Measurements from ENCODE around the gene TIPRL. TPM values are rescaled to one million over a fixed set of nuclear protein-coding genes. Genes with fewer than 3 reads are reported as not detected.

The TIPRL gene
- polyA plus RNA-seq, 2 of the 4 experiments (the other 2 are of a cell fraction): 31.6 to 70.7 TPM

DNA sequence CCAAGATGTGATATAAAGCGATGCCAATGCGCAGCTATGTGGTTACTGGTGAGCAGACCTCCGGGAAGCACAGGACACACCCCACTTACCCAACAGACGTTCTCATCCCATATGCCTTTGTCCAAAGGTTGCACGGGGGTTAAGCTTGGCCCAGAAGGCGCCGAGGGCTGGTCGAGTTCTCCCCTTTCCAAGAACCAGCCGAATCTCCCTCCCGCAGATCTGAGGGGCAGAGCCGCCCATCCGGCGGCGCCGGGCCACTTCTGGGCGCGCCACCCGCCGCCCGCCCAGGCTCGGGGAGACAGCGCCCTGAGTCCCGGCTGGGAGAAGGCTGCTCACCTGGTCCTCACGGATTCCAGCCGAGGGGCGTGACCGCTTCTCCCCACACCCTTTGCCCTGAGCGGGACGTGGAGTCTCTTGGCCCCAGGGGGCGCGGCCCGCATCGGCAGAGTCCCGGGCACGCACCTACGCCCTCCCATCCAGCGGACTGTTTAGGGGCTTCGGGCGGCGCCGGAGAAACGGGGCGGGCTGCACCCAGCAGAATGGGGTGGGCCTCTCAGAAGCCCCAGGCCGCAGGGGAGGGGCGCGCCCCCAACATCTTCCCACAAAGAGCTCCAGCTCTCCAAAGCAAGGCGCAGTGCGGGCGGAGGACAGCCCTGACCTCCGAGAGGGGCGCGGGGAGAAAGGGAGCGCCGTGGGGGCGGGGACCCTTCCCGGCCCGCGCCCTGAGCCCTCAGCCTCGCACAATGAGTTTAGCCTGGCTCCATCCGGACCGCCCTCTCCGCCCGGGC, 42.6 kb upstream of the TIPRL start:
- ATAC-seq (peak; percentile 70 to 77), DNase-seq (ENCODE audit: low read depth in 1 of 2, low spot score in 1 of 2) (peak in 1 of 2 experiments; percentile 19), FAIRE-seq (no peak)
- Histone ChIP-seq H3K9me3 (no peaks in the 10 kb centered on the region), H3K4me3 (peak overlapping the region; percentile 82), H3K4me1 (peaks cover 16% of the 10 kb centered on the region), H3K4me2 (peak overlapping the region; percentile 83), H3K27ac (peak overlapping the region; percentile 82 to 92)
- 11% methylated on average over 16 of the region's 63 CpGs for WGBS (ENCODE audit: missing lambda C conversion rate)
- TF ChIP-seq RNF2 (IDR thresholded peaks at IDR 0.05; ENCODE audit: borderline replicate concordance, low read depth) (peak; percentile 22; the same call in 1 of the 2 replicates), NR3C1 (IDR thresholded peaks at IDR 0.05) (no peak), GATA3 (IDR thresholded peaks at IDR 0.05; ENCODE audit: borderline replicate concordance) (no peak), POLR2A (IDR thresholded peaks at IDR 0.05; ENCODE audit: low read length) (no peak), PHF8 (IDR thresholded peaks at IDR 0.05; ENCODE audit: borderline replicate concordance, low read depth) (0 out of 2 replicates have a peak, but pooled peaks have one; percentile 33)
- POLR2A ChIA-PET: interaction anchor here (0.6 kb wide), 1 partner anchor 89 kb away, joined by 3 read pairs; the partner anchor contains the start of gene SFT2D2
- CTCF ChIA-PET: interaction anchor here (1.1 to 1.8 kb wide), 4 partner anchors 10 to 51 kb away, joined by 3 to 8 read pairs (median 4); no protein-coding TSS in a partner anchor

DNA sequence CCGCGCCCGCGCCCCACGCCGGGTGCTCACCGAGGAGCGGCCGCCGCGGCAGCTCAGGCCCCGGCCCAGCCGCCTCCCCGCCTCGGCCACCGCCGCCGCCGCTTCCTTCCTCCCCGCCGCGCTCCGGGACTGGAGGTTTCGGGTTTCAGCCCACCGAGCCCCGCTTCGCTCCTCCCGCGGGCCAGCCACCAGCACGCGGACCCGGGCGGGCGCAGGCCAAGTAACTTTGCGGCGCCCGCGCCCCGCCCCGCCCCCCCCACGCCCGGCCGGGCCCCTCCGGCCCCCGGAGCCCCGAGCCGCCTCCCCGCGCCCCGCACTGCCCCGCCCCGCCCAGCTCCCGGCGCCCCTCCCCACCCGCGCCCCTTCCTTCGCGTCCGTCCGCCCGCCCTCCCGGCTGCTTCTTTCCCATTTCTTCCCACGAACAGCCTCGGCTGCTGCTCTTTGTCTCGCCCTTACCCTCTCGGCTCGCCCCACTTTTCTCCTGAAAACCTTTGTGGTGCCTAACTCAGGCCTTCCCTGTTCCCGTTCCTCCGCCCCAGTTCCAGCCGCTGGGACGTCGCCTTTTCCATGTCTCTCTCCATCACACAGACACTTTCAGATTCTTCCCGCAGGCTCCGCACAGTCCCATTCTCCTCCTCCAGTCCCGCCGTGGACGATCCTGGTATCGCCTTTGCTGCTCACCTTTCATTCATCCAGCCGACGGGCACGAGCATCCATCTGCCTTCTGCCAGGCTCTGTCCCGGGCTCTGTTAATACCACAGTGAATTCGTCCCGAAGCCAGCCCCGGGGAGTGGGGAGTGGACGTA, 41.9 kb upstream of the TIPRL start, which contains the start of gene GPR161:
GPR161 (minus strand) TSS at position 222 of the 806 bp plus-strand sequence. CDS start 32,080 bp downstream, outside the sequence.
- peak; percentile 54 for TF ChIP-seq MAX (IDR thresholded peaks at IDR 0.05)
- no peak for TF ChIP-seq PHF8 (IDR thresholded peaks at IDR 0.05; ENCODE audit: borderline replicate concordance, low read depth)
- peak in 1 of 2 experiments; percentile 29; a peak in 1 of 5 replicates for TF ChIP-seq JUN (IDR thresholded peaks at IDR 0.05)
- H3K4me1 ChIP-seq: peaks cover 16% of the 10 kb centered on the region
- peak within 1 kb of the TSS; percentile 83 for H3K4me2 ChIP-seq
- no peaks in the 10 kb centered on the region for H3K9me3 ChIP-seq
- FAIRE-seq (no peak), DNase-seq (ENCODE audit: low read depth in 1 of 2, low spot score in 1 of 2) (peak; percentile 51 to 56), ATAC-seq (peak; percentile 77 to 78)
- peak within 1 kb of the TSS; percentile 82 to 92 for H3K27ac ChIP-seq
- POLR2A ChIA-PET: interaction anchor here (0.6 kb wide), 1 partner anchor 88 kb away, joined by 3 read pairs; the partner anchor contains the start of gene SFT2D2
- CTCF ChIA-PET: no interaction called here
- peak within 1 kb of the TSS; percentile 82 for H3K4me3 ChIP-seq
- WGBS (ENCODE audit: missing lambda C conversion rate): 2% methylated on average over 26 of the region's 86 CpGs

- Histone ChIP-seq H3K4me1 (peaks cover 16% of the 10 kb centered on the region), H3K4me3 (peak overlapping the region; percentile 82), H3K9me3 (no peaks in the 10 kb centered on the region), H3K4me2 (peak overlapping the region; percentile 83), H3K27ac (peak overlapping the region; percentile 82 to 92)
- ATAC-seq (no peak), FAIRE-seq (no peak), DNase-seq (ENCODE audit: low read depth in 1 of 2, low spot score in 1 of 2) (no peak)
- CTCF ChIA-PET: no interaction called here
- 6% methylated on average over 6 of the region's 6 CpGs for WGBS (ENCODE audit: missing lambda C conversion rate)
- POLR2A ChIA-PET: no interaction called here
- TF ChIP-seq CHD4 (IDR thresholded peaks at IDR 0.05; ENCODE audit: borderline replicate concordance) (no peak), KDM5A (IDR thresholded peaks at IDR 0.05) (no peak), EHF (CRISPR knock-in tag; IDR thresholded peaks at IDR 0.05) (no peak), TP53 (CRISPR knock-in tag; IDR thresholded peaks at IDR 0.05) (no peak), CBX8 (IDR thresholded peaks at IDR 0.05) (no peak), GATA3 (IDR thresholded peaks at IDR 0.05; ENCODE audit: borderline replicate concordance) (no peak), RCOR1 (IDR thresholded peaks at IDR 0.05; ENCODE audit: low read depth, low read length) (no peak), FOXS1 (CRISPR knock-in tag; IDR thresholded peaks at IDR 0.05) (no peak), REST (IDR thresholded peaks at IDR 0.05) (no peak), FOSL2 (IDR thresholded peaks at IDR 0.05) (no peak), FOSL2 (CRISPR knock-in tag; IDR thresholded peaks at IDR 0.05) (no peak), RFX5 (IDR thresholded peaks at IDR 0.05) (no peak), SMC3 (IDR thresholded peaks at IDR 0.05) (no peak)
These were observed 41.3 kb upstream of the TIPRL start for GRCh38 chr1:168137515-168137821.

Measured in A549 (cell line).